Measurements from ENCODE around the gene OR2AP1.
A peak's percentile ranks its signal among the peaks of the same experiment; 100 is the strongest.
"Not testable (repeated sequence)": the region's sequence is repeated elsewhere in the genome, so short reads cannot be mapped to it uniquely, and the experiment has no call there.

OR2AP1 gene

DNA sequence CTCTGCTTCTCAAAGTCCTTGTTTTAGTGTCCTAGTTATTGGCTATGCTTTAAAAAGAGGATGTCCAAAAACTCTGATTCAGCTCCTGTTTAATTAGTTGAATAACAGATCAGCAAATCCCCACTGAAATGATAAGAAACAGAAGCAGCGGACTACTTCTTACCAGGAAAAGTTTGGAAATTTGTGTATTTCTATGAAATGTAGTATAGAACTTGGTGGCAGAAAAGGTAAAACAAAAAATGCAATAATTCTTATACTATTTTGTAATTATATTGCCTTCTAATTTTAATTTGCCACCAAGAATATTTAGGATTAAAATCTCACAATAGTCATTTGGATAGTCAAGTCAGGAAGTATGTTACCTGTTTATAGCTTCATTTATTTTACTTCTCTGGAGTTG, at the start of gene OR2AP1:
OR2AP1 (plus strand) TSS at position 301 of the 400 bp plus-strand sequence. CDS start 1,947 bp downstream, outside the sequence.
- DNase-seq = no peak

DNA sequence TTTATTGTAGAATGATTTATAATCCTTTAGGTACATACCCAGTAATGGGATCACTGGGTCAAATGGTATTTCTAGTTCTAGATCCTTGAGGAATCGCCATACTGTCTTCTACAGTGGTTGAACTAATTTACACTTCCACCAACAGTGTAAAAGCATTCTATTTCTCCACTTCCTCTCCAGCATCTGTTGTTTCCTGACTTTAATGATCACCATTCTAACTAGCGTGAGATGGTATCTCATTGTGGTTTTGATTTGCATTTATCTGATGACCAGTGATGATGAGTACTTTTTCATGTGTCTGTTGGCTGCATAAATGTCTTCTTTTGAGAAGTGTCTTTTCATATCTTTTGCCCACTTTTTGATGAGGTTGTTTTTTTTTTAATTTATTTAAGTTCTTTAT, 24.0 kb upstream of the OR2AP1 start:
- not testable (repeated sequence) for DNase-seq

DNA sequence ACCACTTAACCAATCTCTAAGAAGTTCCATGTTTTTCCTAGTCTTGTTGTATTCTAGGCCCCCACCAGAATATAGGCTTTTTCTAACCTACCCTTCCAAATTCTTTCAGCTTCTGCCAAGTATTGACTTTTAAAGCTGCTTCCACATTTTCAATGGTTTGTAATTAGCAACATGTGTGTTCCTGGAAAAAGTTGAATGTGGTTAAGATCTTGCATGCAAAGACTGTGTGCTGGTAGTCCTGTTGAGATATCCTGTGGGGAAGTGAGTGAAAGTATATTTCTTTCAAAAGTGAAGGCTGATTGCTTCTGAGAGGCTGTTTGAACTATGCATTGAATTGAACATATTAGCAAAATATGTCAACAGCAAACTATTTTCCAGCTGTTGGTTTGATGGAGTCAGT, 23.5 kb upstream of the OR2AP1 start:
- DNase-seq = no peak

DNA sequence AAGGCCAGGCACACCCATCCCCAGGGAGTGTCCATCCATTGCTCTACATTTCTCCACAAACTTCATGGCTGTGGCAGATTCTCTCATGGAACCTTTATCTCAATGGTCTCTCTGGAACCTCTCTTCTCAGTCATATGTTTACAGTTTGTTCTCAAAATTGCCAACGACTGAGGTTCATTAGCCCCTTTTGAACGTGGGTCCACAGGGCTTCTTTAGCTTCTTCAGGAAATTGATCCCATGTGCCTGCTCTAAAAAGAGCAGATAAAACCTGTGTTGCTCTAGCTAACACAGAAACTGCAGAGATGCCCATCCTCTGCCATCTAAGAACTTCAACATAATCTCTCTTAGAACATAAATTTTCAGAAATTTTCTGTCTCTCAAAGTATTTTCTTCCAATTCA, 23.0 kb upstream of the OR2AP1 start, which contains the start of gene OR6C4:
OR6C4 (plus strand) TSS at position 301 of the 400 bp plus-strand sequence. CDS start 1,625 bp downstream, outside the sequence.
- DNase-seq = no peak

DNA sequence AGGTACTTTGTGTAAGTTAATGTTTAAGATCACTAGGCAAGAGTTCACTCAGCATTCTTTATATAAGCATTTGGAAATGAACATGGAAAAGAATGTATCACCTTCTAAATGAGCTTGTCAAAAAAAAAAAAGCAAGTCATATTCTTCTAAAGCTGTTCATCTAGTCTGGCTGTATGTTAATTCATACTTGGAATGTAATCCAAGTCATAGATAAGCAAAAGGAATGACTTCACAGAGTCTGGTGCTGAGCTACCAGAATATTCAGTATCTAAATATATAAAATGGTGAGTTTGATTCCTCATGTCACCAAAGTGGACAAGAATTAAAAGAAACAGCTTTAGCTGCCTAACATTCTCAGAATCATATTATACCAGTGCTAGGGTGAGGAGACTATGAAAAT, 18.0 kb upstream of the OR2AP1 start:
- DNase-seq = no peak

DNA sequence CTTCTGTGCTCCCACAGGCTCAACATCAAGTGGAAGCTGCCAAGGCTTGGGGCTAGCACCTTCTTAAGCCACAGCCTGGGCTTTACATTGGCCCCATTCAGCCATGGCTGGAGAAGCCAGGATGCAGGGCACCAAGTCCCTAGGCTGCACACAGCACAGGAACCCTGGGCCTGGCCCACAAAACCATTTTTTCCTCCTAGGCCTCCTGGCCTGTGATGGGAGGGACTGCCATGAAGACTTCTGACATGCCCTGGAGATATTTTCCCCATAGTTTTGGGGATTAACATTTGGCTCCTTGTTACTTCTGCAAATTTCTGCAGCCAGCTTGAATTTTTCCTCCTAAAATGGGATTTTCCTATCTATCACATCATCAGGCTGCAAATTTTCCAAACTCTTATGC, 2.2 kb upstream of the OR2AP1 start:
- not testable (repeated sequence) for DNase-seq

DNA sequence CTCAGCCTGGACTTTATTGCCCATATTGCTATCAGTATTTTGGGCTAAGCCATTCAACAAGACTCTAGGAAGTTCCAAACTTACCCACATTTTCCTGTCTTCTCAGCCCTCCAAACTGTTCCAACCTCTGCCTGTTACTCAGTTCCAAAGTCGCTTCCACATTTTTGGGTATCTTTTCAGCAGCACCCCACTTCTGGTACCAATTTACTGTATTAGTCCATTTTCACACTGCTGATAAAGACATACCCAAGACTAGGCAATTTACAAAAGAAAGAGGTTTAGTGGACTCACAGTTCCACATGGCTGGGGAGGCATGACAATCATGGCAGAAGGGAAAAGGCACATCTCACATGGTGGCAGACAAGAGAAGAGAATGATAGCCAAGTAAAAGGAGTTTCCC, 1.6 kb upstream of the OR2AP1 start:
- DNase-seq = not testable (repeated sequence)

DNA sequence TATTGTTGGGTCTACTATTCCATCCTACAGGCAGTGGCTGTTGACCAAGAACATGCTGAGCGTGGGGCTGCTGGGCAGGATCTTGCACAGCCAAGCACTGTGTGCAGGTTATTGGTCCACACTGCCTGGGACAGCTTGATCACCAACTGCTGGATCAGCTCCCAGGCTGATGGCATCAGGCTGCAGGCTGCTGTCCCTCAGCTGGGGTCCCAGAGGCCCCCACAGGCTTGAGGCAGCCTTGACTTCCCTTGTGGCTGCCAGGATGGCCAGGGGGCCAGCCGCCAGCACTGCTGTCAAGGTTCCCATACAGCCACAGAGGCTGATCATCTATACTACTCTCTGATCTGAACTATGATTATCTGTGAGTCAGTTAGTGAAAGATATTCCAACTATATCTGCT, 9.8 kb downstream of the OR2AP1 start:
- DNase-seq = no peak

DNA sequence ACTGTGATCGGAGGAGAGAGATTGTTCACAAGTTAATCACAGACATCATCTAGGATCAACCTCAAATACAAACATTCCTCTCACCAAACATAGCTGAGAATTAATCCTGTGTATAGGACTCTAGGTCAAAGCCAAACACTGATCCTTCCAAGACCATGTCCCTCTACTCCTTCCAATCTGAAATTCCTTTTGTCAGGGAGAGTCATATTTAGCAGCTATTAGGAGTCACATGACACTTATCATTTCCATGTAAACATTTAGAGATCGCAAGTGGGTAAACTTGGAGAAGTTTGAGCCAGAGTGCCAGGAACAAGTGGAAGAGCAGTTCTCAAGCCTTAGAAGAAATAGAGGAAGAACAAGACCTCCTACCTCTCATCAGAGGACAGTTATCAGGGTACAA, 13.5 kb downstream of the OR2AP1 start:
- no peak for DNase-seq

DNA sequence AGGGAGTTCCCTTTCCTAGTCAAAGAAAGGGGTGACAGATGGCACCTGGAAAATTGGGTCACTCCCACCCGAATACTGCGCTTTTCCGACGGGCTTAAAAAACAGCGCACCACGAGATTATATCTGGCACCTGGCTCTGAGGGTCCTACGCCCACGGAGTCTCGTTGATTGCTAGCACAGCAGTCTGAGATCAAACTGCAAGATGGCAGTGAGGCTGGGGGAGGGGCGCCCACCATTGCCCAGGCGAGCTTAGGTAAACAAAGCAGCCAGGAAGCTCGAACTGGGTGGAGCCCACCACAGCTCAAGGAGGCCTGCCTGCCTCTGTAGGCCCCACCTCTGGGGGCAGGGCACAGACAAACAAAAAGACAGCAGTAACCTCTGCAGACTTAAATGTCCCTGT, 17.9 kb downstream of the OR2AP1 start:
- DNase-seq = not testable (repeated sequence)

DNA sequence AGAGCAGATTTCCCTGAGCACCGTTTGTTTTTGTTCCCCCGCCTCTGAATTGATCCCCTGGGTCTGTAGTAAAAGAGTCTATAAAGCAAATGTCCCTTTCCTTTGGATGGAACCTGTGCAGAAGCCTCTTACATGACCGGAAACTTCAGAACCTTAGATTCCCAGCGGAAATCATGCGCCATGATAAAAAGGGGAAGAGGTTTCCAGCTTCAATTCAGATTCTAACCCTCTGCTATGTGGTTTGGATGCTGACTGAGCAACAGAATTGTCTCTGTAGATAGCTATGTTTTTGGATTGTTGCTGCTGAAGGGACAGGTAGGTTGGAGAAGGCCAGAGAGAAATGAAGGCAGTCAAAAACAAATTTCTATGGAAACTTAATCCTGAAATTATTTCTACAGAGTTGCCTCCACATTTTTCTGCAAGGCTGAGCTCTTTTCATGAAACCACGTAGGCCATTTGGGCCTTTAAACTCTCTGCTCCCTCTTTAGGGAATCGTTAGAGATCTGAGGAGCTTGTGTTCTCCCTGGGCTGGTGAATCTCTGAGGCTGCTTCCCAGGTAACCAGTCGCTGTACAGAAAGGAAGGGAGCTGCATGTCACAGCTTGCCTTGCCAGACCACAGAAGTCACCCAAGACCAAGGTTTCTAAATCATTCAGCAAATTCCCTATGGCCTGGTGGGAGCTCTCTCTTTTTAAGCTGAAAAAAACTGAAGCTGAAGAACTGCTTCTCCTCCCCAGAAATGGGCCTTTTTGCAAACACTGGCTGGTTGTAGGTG, 35.7 kb downstream of the OR2AP1 start:
- no peak for DNase-seq

DNA sequence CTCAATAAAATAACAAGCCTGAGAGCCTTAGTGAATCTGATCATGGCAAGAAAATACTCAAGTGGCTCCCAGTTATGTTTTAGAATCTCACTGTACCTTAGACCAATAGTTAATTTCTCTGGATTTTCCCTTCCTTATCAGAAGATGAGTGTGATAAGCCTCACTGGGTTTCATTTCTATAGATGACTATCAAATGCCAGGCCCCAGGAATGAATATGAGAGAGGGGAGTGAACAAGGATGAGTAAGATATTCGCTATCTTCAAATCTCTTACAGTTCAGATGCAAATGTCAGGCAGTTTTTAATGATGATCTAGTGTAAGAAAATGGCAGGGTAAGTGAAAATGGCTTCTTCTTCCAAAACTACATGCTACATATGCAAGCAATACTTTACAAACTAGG, 38.3 kb downstream of the OR2AP1 start:
- no peak for DNase-seq

DNA sequence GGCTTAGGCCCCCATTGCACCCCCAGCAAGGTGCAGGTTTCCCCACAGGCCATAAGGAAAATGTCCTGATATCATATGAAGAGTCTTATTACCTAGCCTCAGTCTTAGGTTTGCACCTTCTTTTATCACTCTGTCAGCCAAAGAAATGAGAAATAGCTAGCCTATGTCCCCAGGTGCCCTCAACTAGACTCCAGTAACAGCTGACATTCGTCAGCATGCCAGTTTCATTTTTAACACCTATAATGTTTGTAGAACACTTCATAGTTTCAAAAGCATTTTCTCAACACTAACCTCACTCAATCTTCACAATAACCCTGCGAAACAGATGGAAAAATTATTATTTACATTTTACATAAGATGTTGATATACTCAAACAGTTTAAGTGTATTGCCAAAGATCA, 40.4 kb downstream of the OR2AP1 start:
- DNase-seq = no peak

DNA sequence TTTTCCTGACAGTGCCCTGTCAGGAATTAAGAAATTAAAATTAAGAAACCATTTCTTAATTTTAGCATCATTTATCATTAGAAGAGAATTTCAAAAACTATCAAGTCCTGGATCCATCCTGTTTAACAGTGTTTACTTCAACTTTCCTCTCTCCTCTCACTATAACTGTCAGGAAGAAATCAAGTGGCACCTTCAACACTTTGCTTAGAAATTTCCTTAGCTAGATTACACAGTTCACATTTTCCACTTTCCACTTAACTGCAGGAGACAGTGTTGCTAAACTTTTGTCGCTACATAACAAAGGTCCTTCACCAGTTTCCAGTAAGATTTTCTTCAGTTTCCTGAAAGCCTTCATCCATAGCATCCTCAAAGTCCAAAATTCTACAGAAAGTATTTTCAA, 42.5 kb downstream of the OR2AP1 start:
- no peak for DNase-seq

DNA sequence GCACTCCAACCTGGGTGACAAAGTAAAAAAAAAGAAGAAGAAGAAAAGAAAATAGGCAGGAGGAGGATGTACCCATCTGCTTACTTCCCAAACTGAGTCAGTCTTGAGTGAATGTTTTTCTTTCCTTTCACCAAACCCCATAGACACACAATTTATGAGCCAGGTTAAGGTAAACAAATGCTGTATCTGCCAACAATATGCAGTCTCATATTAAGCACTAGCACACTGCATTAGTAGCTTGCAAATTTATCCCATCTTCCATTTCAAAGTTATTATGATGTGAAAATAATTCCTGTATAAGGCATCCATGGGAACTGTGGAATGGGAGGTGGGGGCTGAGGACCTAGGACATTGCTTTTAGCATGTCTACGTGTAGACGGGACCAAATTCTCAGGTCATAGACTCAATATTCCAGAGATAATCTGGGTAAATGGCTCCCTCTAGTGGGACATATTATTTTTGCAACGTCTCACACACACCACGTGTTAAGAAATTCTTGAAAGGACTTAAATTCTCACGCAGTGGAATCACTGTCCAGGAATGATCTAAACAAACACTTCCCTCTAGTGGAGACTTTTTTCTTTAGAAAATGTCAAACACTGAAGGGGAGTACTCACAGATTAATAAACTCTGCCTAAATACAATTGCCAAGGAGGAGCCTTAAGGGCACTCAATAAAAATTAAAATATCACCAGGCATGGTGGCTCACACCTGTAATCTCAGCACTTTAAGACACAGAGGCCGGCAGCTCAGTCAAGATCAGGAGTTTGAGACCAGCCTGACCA, 47.3 kb downstream of the OR2AP1 start:
- peak; percentile 71 for DNase-seq

DNA sequence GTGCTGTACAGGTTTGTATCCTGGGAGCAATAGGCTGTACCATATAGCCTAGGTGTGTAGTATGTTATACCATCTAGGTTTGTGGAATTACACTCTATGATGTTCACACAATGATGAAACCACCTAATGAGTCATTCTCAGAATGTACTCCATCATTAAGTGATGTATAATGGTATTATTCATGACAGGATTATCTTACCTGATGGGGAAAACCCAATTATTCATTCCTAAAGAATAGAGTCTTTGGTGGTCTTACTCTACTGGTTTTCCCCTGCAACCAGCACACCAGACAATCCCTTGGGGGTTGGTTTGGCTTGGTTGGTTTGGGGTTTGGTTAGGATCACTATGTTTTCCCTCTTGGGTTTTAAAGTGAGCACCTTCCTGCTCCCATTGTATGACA, 51.8 kb downstream of the OR2AP1 start:
- no peak for DNase-seq
